Measurements from ENCODE around the gene PLSCR3. TPM values are rescaled to one million over a fixed set of nuclear protein-coding genes. Genes with fewer than 3 reads are reported as not detected.
A peak's percentile ranks its signal among the peaks of the same experiment; 100 is the strongest.

PLSCR3 gene
- total RNA-seq, 4 donors from 2014 or later: 18.3 to 21.6 (median 19.9) TPM

- Histone ChIP-seq H3K4me3 (replicated peaks in 1 of 3) (peak overlapping the region; percentile 65 to 79 (median 67)), H3K27ac (peak overlapping the region; percentile 72 to 93 (median 92)), H3K27me3 (no peaks in the 10 kb centered on the region), H3K9me3 (no peaks in the 10 kb centered on the region), H3K4me1 (peaks cover 11 to 18% of the 10 kb centered on the region in 2 donors), H3K36me3 (peaks cover 3 to 13% of the 10 kb centered on the region in 2 donors)
- 7 to 13% methylated on average over 33 to 39 of the region's 48 CpGs for WGBS, 2 donors
- intact Hi-C loops (cut with DNase I): no loop called here
- peak; percentile 45 to 61 for DNase-seq
- TF ChIP-seq POLR2A (IDR thresholded peaks at IDR 0.05): no peak
- no peak for TF ChIP-seq CTCF (IDR thresholded peaks at IDR 0.05)
Observed at GRCh38 chr17:7393613-7394451, 493 bp downstream of the PLSCR3 start.

- H3K36me3 ChIP-seq: peaks cover 8 to 13% of the 10 kb centered on the region in 2 donors
- 64 to 66% methylated on average over 23 to 33 of the region's 42 CpGs for WGBS, 2 donors
- no peaks in the 10 kb centered on the region for H3K27me3 ChIP-seq
- peaks cover 11 to 18% of the 10 kb centered on the region in 2 donors for H3K4me1 ChIP-seq
- no peaks in the 10 kb centered on the region for H3K9me3 ChIP-seq
- intact Hi-C loops (cut with DNase I): no loop called here
- H3K27ac ChIP-seq: peak overlapping the region in 2 of 3 donors; percentile 18 to 93
- TF ChIP-seq POLR2A (IDR thresholded peaks at IDR 0.05): no peak
- TF ChIP-seq CTCF (IDR thresholded peaks at IDR 0.05): no peak
- peak overlapping the region in 1 of 3 donors; percentile 79 for H3K4me3 ChIP-seq (replicated peaks in 1 of 3)
- no peak for DNase-seq
Observed at GRCh38 chr17:7392696-7393612, 1.4 kb downstream of the PLSCR3 start.

- Histone ChIP-seq H3K27ac (no peak overlapping the region), H3K4me3 (replicated peaks in 1 of 3) (no peak overlapping the region), H3K9me3 (no peaks in the 10 kb centered on the region), H3K36me3 (peaks cover 8 to 13% of the 10 kb centered on the region in 2 donors), H3K27me3 (no peaks in the 10 kb centered on the region), H3K4me1 (peaks cover 11 to 18% of the 10 kb centered on the region in 2 donors)
- 68 to 86% methylated on average over 2 of the region's 2 CpGs for WGBS, 2 donors
- intact Hi-C loops (cut with DNase I): no loop called here
- DNase-seq: no peak
- TF ChIP-seq POLR2A (IDR thresholded peaks at IDR 0.05) (no peak), CTCF (IDR thresholded peaks at IDR 0.05) (no peak)
Observed at GRCh38 chr17:7391307-7391706, 3.0 kb downstream of the PLSCR3 start.

- no peak overlapping the region for H3K27ac ChIP-seq
- intact Hi-C loops (cut with DNase I): no loop called here
Observed at GRCh38 chr17:7389924-7390910, 4.1 kb downstream of the PLSCR3 start.

More at GRCh38 chr17:7389924-7390910, 4.1 kb downstream of the PLSCR3 start:
- H3K36me3 ChIP-seq: peaks cover 8 to 13% of the 10 kb centered on the region in 2 donors
- H3K4me3 ChIP-seq (replicated peaks in 1 of 3): no peak overlapping the region
- H3K27me3 ChIP-seq: no peaks in the 10 kb centered on the region
- H3K4me1 ChIP-seq: peaks cover 9 to 16% of the 10 kb centered on the region in 2 donors
- DNase-seq: no peak
- H3K9me3 ChIP-seq: no peaks in the 10 kb centered on the region
- 90 to 97% methylated on average over 11 to 18 of the region's 19 CpGs for WGBS, 2 donors
- TF ChIP-seq POLR2A (IDR thresholded peaks at IDR 0.05) (no peak), CTCF (IDR thresholded peaks at IDR 0.05) (no peak)

All from thyroid gland (tissue), 4 donors.